DOHH2 (cell line): Measurements from ENCODE around the gene ZBTB48.

ENCODE experiments used
- EZH2phosphoT487 ChIP-seq: fragments of 200-600 bp; sonication (generic); IDR thresholded peaks from 2 replicates; pipeline ENCODE4 v1.6.1; 2017; ENCODE audit warnings: borderline replicate concordance, mild to moderate bottlenecking, antibody characterized with exemption, low read length, moderate library complexity, mixed read lengths
- TF ChIP-seq, protein P1 (sequence below): fragments of 200-600 bp; sonication (generic); IDR thresholded peaks from one replicate; pipeline ENCODE4 v1.5.1; 2014; ENCODE audit warnings: antibody characterized with exemption, mild to moderate bottlenecking, low read depth, low read length; ENCODE audit not compliant: poor library complexity, severe bottlenecking

DNA sequence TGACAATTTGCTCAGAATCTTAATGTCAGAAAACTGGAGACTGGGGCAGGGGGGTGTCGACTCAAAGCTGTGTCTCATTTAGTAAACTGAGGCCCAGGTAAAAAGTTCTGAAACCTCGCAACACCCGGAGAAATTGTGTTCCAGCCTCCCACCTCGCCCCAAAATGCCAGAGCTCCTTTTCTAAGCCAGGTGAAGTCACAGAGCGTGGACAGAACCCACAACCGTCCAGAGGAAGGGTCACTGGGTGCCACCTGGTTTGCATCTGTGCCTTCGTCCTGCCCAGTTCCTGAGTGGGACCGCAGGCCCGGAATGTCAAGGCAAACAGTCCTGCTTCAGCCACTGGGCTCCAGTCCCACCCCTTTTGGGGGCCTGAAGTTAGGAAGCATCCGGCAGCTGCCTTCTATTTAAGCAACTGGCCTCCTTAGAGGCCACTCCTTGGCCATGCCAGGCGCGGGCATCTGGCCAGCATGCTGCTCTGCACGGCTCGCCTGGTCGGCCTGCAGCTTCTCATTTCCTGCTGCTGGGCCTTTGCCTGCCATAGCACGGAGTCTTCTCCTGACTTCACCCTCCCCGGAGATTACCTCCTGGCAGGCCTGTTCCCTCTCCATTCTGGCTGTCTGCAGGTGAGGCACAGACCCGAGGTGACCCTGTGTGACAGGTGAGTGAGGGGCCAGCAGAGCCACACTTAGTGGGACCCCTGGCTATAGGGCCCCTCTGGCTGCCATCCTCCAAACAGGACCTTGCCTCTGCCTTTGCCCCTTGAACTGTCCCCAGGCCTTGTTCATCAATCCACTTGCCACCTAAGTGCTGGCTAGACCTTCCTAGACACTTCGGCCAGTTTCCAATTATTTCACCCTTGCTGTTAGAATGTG lies 24.7 kb upstream of the ZBTB48 start, which contains the start of gene TAS1R1:
- TF ChIP-seq, protein P1, sequence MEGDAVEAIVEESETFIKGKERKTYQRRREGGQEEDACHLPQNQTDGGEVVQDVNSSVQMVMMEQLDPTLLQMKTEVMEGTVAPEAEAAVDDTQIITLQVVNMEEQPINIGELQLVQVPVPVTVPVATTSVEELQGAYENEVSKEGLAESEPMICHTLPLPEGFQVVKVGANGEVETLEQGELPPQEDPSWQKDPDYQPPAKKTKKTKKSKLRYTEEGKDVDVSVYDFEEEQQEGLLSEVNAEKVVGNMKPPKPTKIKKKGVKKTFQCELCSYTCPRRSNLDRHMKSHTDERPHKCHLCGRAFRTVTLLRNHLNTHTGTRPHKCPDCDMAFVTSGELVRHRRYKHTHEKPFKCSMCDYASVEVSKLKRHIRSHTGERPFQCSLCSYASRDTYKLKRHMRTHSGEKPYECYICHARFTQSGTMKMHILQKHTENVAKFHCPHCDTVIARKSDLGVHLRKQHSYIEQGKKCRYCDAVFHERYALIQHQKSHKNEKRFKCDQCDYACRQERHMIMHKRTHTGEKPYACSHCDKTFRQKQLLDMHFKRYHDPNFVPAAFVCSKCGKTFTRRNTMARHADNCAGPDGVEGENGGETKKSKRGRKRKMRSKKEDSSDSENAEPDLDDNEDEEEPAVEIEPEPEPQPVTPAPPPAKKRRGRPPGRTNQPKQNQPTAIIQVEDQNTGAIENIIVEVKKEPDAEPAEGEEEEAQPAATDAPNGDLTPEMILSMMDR, result no peak
- no peak for TF ChIP-seq EZH2phosphoT487
